PC-3 (cell line): ENCODE data around the gene CNTNAP2. TPM values are rescaled to one million over a fixed set of nuclear protein-coding genes. Genes with fewer than 3 reads are reported as not detected.

ENCODE experiments used
- ATAC-seq: fragments of 200-7000 bp; cut with Tn5 transposase; 2 replicates; pipeline ENCODE4 v1.9.1; 2020; ENCODE audit warnings: mild to moderate bottlenecking, moderate library complexity
- BruUV-seq: library from RNA; stranded (reverse); fragments of 400-500 nt; replicated peaks from 2 replicates; lab custom pipeline; 2021; lab: Mats Ljungman, UMichigan
- CTCF ChIA-PET: fragments of 300-600 bp; sonication (Branson Sonifier 250); formaldehyde crosslinking; loops from one replicate; lab custom pipeline; 2022; ENCODE audit warnings: antibody characterized with exemption; lab: Charles Lee
- POLR2A ChIA-PET: fragments of 300-600 bp; sonication (Branson Sonifier 250); formaldehyde crosslinking; loops from one replicate; lab custom pipeline; 2022; ENCODE audit warnings: antibody characterized with exemption; ENCODE audit not compliant: unreplicated experiment; lab: Charles Lee
- DNase-seq: peaks from one replicate; pipeline ENCODE4 v3.0.0-alpha.2; 2015
- H2AFZ ChIP-seq: fragments of 300-600 bp; sonication (generic); 2 replicates; pipeline ENCODE4 v1.6.0; 2016; ENCODE audit warnings: antibody characterized with exemption, low read length
- H3F3A ChIP-seq: fragments of 300-600 bp; sonication (generic); one replicate; pipeline ENCODE4 v1.6.0; 2017; ENCODE audit warnings: antibody characterized with exemption, low read length, control low read depth, mild to moderate bottlenecking; ENCODE audit not compliant: unreplicated experiment
- H3K27ac ChIP-seq: fragments of 300-600 bp; sonication (generic); 2 replicates; pipeline ENCODE4 v1.5.1; 2016; ENCODE audit warnings: mild to moderate bottlenecking, low read length
- H3K27me3 ChIP-seq: fragments of 300-600 bp; sonication (generic); 2 replicates; pipeline ENCODE4 v1.6.1; 2016; ENCODE audit warnings: low read length, mixed read lengths
- H3K36me3 ChIP-seq: fragments of 300-600 bp; sonication (generic); 2 replicates; pipeline ENCODE4 v1.6.1; 2016; ENCODE audit warnings: low read depth, mixed run types, low read length, mixed read lengths
- H3K4me1 ChIP-seq: fragments of 300-600 bp; sonication (generic); 2 replicates; pipeline ENCODE4 v1.5.1; 2016; ENCODE audit warnings: low read length; ENCODE audit not compliant: insufficient read depth
- H3K4me2 ChIP-seq: fragments of 300-600 bp; sonication (generic); 2 replicates; pipeline ENCODE4 v1.6.0; 2016; ENCODE audit warnings: low read length
- H3K4me3 ChIP-seq: fragments of 300-600 bp; sonication (generic); 2 replicates; pipeline ENCODE4 v1.5.1; 2016; ENCODE audit warnings: mild to moderate bottlenecking, low read length, mixed read lengths
- H3K79me2 ChIP-seq: fragments of 300-600 bp; sonication (generic); 2 replicates; pipeline ENCODE4 v1.6.1; 2017; ENCODE audit warnings: low read length, mixed read lengths
- H3K9ac ChIP-seq: fragments of 300-600 bp; sonication (generic); 2 replicates; pipeline ENCODE4 v1.6.0; 2016; ENCODE audit warnings: mild to moderate bottlenecking, low read length
- H3K9me2 ChIP-seq: fragments of 300-600 bp; sonication (generic); replicated peaks from 2 replicates; pipeline ENCODE4 v1.6.1; 2016; ENCODE audit warnings: mixed run types, low read length, mixed read lengths
- H3K9me3 ChIP-seq: fragments of 300-600 bp; sonication (generic); 2 replicates; pipeline ENCODE4 v1.6.1; 2016; ENCODE audit warnings: low read length, mixed read lengths
- H4K20me1 ChIP-seq: fragments of 300-600 bp; sonication (generic); 2 replicates; pipeline ENCODE4 v1.6.1; 2016; ENCODE audit warnings: low read length, mixed read lengths
- EZH2 ChIP-seq: fragments of 300-600 bp; sonication (generic); IDR thresholded peaks from one replicate; pipeline ENCODE4 v1.6.1; 2017; ENCODE audit warnings: antibody characterized with exemption, mild to moderate bottlenecking, low read length; ENCODE audit not compliant: unreplicated experiment
- EZH2phosphoT487 ChIP-seq: fragments of 300-600 bp; sonication (generic); IDR thresholded peaks from 2 replicates; pipeline ENCODE4 v1.6.1; 2018; ENCODE audit warnings: mild to moderate bottlenecking, antibody characterized with exemption, low read length, borderline replicate concordance
- intact Hi-C: fragments of 100-400 bp; cut with micrococcal nuclease; formaldehyde crosslinking; loops from 2 replicates; pipeline ENCODE4 v1.9.0; 2023
- total RNA-seq: library from RNA; depleted of rRNA; stranded (reverse); fragments of >200 nt; gene quantifications from 2 replicates; pipeline ENCODE4 v1.2.3, GENCODE V29; 2014
- TF ChIP-seq, protein P1 (sequence below): fragments of 300-600 bp; sonication (generic); conservative IDR thresholded peaks from 2 replicates; pipeline ENCODE4 v1.5.1; 2017; ENCODE audit warnings: antibody characterized with exemption, low read depth, mild to moderate bottlenecking, low read length

The CNTNAP2 gene
- total RNA-seq, 1 experiment from 2014 or later = 1.5 TPM

DNA sequence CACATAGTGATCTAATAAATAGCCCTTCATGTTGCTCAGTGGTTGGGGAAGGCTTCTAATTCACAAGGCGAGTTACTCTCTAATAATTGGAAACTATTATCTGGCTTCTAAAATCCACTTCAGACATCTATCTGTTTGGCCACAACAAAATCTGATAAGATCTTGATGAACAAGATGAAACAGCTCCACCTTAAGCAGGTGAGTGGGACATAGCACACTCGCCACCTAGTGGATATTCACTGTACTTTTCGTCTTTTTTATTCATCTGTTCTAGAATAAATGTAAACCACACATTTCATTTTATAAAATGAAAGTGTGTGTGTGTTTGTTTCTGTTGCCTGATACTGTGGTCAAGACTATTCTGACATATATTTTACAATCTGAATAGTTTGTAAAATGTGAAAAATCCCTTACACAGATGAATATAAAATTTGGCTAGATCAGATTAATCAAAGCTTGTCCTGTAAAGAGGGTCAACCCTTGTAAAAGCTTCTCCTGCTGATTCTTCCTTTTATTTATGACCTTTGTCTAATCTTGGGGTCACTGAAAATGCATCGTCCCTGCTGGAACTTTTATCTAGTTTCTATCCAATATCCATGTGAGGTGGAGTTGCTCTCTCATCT, 26.5 kb upstream of the CNTNAP2 start:
- ChIA-PET CTCF (interaction anchor here (0.5 to 0.6 kb wide), 3 partner anchors 197 to 619 kb away, joined by 3 to 4 read pairs (median 4); no protein-coding TSS in a partner anchor), POLR2A (no interaction called here)
- Histone ChIP-seq H3F3A (no peaks in the 10 kb centered on the region), H3K27me3 (peaks cover 10% of the 10 kb centered on the region; the same call in 1 of the 2 replicates), H3K9me2 (no peaks in the 10 kb centered on the region), H3K4me3 (no peak overlapping the region), H3K9ac (no peak overlapping the region), H3K4me1 (no peaks in the 10 kb centered on the region), H3K36me3 (no peaks in the 10 kb centered on the region), H3K79me2 (no peaks in the 10 kb centered on the region), H3K4me2 (no peak overlapping the region), H4K20me1 (no peaks in the 10 kb centered on the region), H3K9me3 (no peaks in the 10 kb centered on the region), H2AFZ (no peak overlapping the region), H3K27ac (no peak overlapping the region)
- TF ChIP-seq EZH2 (no peak), EZH2phosphoT487 (no peak)
- TF ChIP-seq, protein P1, sequence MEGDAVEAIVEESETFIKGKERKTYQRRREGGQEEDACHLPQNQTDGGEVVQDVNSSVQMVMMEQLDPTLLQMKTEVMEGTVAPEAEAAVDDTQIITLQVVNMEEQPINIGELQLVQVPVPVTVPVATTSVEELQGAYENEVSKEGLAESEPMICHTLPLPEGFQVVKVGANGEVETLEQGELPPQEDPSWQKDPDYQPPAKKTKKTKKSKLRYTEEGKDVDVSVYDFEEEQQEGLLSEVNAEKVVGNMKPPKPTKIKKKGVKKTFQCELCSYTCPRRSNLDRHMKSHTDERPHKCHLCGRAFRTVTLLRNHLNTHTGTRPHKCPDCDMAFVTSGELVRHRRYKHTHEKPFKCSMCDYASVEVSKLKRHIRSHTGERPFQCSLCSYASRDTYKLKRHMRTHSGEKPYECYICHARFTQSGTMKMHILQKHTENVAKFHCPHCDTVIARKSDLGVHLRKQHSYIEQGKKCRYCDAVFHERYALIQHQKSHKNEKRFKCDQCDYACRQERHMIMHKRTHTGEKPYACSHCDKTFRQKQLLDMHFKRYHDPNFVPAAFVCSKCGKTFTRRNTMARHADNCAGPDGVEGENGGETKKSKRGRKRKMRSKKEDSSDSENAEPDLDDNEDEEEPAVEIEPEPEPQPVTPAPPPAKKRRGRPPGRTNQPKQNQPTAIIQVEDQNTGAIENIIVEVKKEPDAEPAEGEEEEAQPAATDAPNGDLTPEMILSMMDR = peak; percentile 88
- no TSS peak for BruUV-seq
- intact Hi-C loops = loop anchor here (1.0 to 5.0 kb wide), 5 partner anchors 205 to 1235 kb away; no protein-coding TSS in a partner anchor
- peak; percentile 78 for ATAC-seq
- DNase-seq = peak; percentile 67

DNA sequence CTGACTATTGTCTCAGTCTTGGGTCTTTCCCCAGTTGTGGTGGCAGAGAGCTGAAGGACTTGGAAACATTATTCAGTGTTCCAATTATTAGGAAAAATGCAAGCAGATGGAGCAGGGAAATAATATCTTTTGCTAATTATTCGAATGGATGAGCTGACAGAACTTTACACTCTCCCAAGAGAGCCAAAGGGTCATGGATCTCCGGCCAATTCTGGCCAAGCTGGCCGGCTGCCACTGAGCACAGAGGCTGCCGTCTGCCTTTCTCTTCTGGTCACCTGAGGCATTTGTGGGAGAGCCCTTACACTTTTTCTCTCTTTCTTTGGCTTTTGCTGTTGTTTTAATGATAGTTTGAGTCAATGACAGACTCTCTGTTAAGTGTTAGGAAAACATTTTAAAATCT, 22.2 kb upstream of the CNTNAP2 start:
- H3K4me3 ChIP-seq = no peak overlapping the region
- no peaks in the 10 kb centered on the region for H3K4me1 ChIP-seq
- no peaks in the 10 kb centered on the region for H3K9me3 ChIP-seq
- H3K27me3 ChIP-seq = peaks cover 23% of the 10 kb centered on the region
- no peaks in the 10 kb centered on the region for H3K36me3 ChIP-seq
- H3K9ac ChIP-seq = no peak overlapping the region
- ATAC-seq (no peak), DNase-seq (no peak)
- H2AFZ ChIP-seq = no peak overlapping the region
- TF ChIP-seq EZH2phosphoT487 = no peak
- TF ChIP-seq EZH2 = no peak
- TF ChIP-seq, protein P1 = no peak
- H4K20me1 ChIP-seq = no peaks in the 10 kb centered on the region
- ChIA-PET CTCF (no interaction called here), POLR2A (no interaction called here)
- H3K9me2 ChIP-seq = no peaks in the 10 kb centered on the region
- H3K79me2 ChIP-seq = no peaks in the 10 kb centered on the region
- H3K4me2 ChIP-seq = no peak overlapping the region
- intact Hi-C loops = loop anchor here (5.0 kb wide), 1 partner anchor 442 kb away; no protein-coding TSS in a partner anchor
- no peak overlapping the region for H3K27ac ChIP-seq
- H3F3A ChIP-seq = no peaks in the 10 kb centered on the region
- BruUV-seq = no TSS peak

DNA sequence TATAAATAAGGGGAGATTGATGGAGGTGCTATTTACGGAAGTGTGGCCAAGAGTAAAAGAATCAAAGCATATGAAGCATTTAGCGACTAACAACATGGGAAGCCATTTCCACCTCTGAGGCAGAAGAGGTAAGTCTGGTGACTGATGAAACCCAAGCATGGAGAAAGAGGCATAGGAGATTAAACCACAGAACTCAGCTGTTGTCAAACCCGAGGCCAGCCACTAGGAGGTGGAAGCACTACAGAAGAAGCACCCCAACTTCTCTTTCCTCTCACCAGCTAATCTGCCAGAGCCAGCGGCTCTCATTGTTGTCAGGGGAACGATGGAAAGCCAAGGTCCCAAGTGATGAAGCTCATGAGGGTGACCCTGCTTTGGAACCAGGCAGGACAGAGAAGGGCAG, 19.6 kb upstream of the CNTNAP2 start:
- Histone ChIP-seq H3K27me3 (peaks cover 23% of the 10 kb centered on the region), H3F3A (no peaks in the 10 kb centered on the region), H3K27ac (no peak overlapping the region), H3K9me3 (no peaks in the 10 kb centered on the region), H3K9ac (no peak overlapping the region), H3K79me2 (no peaks in the 10 kb centered on the region), H2AFZ (no peak overlapping the region), H3K36me3 (no peaks in the 10 kb centered on the region), H3K4me3 (no peak overlapping the region), H3K4me1 (no peaks in the 10 kb centered on the region), H3K4me2 (no peak overlapping the region), H3K9me2 (no peaks in the 10 kb centered on the region), H4K20me1 (no peaks in the 10 kb centered on the region)
- peak; percentile 38; the same call in 1 of the 2 replicates for ATAC-seq
- ChIA-PET POLR2A (no interaction called here), CTCF (no interaction called here)
- intact Hi-C loops = no loop called here
- no TSS peak for BruUV-seq
- no peak for DNase-seq
- TF ChIP-seq EZH2 (no peak), EZH2phosphoT487 (no peak)
- TF ChIP-seq, protein P1 = no peak; the same call in 1 of the 2 replicates
